ENCODE results near the gene ADGRB2. TPM values are rescaled to one million over a fixed set of nuclear protein-coding genes. Genes with fewer than 3 reads are reported as not detected.
A peak's percentile ranks its signal among the peaks of the same experiment; 100 is the strongest.
"Not testable (repeated sequence)": the region's sequence is repeated elsewhere in the genome, so short reads cannot be mapped to it uniquely, and the experiment has no call there.

The ADGRB2 gene
- total RNA-seq, 2 donors from 2014 or later: 0.24 to 4.5 TPM

DNA sequence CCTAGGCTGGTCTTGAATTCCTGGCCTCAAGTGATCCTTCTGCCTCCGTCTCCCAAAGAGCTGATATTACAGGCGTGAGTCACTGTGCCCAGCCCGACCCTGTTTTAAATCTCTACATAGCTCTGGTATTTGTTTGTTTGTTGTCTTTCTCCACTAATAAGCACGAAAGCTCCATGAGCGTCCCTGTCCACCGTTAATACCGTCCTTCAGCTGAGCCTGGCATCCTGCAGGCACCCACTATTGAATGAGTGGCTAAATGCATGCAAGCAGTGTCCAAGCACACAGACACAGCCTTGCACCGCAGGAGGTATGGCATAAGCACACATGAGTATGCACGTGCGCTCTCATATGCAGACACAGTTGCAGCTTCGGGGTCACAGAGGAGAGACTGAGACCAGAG lies 55.8 kb downstream of the ADGRB2 start:
- peaks cover 18% of the 10 kb centered on the region for H3K4me1 Mint-ChIP-seq
- ATAC-seq (replicated peaks): no peak
- H3K4me3 Mint-ChIP-seq: no peak overlapping the region
- no peaks in the 10 kb centered on the region for H3K9me3 Mint-ChIP-seq
- H3K27me3 Mint-ChIP-seq: peaks cover 19% of the 10 kb centered on the region
- H3K27ac Mint-ChIP-seq: no peak overlapping the region
- H3K36me3 Mint-ChIP-seq (ENCODE audit: low read depth): no peaks in the 10 kb centered on the region

DNA sequence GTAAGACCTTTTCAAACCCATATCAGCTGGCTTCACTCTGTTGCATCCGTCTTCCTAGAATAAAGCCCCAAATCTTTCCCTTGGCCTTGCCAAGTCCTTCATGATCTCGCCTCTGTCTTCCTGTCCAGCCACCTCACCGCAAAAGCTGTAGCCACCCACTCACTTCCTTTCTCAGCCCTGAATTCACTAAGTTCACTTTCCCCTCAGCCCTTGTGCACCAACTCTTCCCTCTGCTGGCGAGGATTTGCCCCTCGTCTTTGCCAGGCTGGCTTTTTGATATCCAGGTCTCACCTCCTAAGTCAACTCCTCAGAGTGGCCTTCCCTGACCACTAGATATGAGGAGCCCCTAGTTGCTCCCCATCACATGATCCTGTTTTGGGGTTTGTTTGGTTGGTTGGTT lies 56.4 kb downstream of the ADGRB2 start:
- no peak overlapping the region for H3K4me3 Mint-ChIP-seq
- H3K36me3 Mint-ChIP-seq (ENCODE audit: low read depth): no peaks in the 10 kb centered on the region
- H3K27me3 Mint-ChIP-seq: peaks cover 14% of the 10 kb centered on the region
- peak; percentile 38 for ATAC-seq (replicated peaks)
- H3K9me3 Mint-ChIP-seq: no peaks in the 10 kb centered on the region
- peaks cover 18% of the 10 kb centered on the region for H3K4me1 Mint-ChIP-seq
- H3K27ac Mint-ChIP-seq: no peak overlapping the region

DNA sequence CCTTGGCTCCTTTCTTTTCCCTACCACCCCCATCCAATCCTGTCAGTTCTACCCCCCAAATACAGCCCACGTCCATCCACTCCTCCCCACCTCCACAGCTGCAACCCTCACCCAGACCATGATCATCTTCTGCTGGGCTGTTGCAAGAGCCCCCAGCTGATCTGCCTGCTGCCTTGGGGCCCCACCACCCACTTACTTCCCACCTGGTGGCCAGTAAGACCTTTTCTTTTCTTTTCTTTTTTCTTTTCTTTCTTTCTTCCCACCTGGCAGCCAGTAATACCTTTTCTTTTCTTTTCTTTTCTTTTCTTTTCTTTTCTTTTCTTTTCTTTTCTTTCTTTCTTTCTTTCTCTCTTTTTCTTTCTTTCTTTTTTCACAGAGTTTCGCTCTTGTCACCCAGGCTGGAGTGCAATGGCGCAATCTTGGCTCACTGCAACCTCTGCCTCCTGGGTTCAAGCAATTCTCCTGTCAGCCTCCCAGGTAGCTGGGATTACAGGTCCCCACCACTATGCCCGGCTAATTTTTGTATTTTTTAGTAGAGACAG lies 57.0 kb downstream of the ADGRB2 start:
- ATAC-seq (replicated peaks); H3K27ac Mint-ChIP-seq; H3K36me3 Mint-ChIP-seq (ENCODE audit: low read depth); H3K9me3 Mint-ChIP-seq; H3K4me3 Mint-ChIP-seq: not testable (repeated sequence)
- peaks cover 18% of the 10 kb centered on the region for H3K4me1 Mint-ChIP-seq
- peaks cover 11% of the 10 kb centered on the region for H3K27me3 Mint-ChIP-seq

DNA sequence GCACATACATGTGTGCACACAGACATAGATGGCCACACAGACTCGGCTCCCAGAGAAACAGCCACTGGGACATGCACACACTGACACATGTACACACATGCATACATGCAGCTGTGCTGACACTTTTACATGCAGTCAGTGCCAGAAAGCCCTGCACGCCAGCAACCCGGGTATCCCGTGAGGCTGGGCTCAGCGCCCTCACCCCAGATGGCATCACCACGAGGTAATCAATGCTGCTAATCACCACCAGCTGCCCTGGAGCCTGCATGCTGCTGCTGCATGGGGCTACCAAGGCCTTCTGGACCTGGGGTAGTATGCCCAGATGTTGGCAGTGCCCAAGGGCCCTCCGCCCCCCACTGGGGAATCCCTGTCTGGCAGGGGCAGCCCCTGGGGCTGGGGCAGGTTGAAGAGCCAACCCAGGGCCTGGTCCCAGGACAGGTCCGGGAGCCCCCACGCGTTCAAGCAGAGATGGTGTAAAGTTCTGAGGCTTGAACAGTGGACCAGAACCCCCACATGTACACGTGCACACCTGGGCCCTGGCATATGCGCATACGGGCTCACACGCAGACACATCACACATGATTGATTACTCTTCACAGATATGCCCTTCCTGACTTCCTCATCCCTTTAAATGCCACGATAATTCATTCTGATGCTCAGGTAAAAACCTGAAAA lies 57.6 kb downstream of the ADGRB2 start:
- no peak overlapping the region for H3K4me3 Mint-ChIP-seq
- H3K36me3 Mint-ChIP-seq (ENCODE audit: low read depth): no peaks in the 10 kb centered on the region
- H3K27me3 Mint-ChIP-seq: peaks cover 11% of the 10 kb centered on the region

DNA sequence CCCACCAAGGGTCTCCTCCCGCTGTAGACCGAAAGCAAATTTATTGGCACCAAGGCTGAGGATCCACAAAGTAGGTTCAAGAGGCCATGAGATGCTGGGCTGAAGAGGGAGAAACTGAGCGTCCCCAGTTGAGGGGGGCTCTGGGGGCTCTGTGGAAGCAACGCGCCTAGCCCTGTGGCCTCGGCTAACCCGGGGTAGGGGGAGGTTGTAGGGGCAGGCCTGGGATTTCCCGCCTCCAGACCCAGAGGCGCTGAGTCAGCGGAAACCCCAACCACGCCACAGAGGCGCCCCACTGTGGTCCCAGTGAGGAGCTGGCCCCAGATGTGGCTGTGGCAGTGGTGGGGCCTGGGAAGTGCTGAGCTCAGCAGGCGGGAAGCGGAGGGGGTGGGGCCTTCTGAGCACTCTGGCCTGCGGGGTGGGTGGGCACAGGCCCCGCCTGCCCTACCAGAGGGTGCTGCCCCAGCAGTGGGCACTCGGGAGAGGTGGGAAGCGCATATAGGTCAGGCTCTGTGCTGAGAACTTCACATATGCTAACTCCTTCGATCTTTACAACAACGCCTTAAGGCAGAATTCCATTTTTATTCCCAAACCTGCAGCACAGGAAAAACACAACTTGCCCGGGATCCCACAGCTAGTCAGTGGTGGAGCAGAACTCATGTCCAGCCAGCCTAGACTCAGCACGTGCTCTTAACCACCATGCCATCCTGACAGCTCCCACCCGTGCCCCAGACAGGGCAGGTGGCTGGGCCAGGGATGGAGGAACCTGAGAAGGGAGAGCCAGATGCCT lies 58.9 kb downstream of the ADGRB2 start:
- Mint-ChIP-seq H3K4me3 (peak overlapping the region; percentile 69), H3K27ac (peak overlapping the region; percentile 80)

More for the DNA sequence above, 57.6 kb downstream of the ADGRB2 start:
- Mint-ChIP-seq H3K27ac (no peak overlapping the region), H3K9me3 (no peaks in the 10 kb centered on the region), H3K4me1 (peaks cover 18% of the 10 kb centered on the region)
- no peak for ATAC-seq (replicated peaks)

DNA sequence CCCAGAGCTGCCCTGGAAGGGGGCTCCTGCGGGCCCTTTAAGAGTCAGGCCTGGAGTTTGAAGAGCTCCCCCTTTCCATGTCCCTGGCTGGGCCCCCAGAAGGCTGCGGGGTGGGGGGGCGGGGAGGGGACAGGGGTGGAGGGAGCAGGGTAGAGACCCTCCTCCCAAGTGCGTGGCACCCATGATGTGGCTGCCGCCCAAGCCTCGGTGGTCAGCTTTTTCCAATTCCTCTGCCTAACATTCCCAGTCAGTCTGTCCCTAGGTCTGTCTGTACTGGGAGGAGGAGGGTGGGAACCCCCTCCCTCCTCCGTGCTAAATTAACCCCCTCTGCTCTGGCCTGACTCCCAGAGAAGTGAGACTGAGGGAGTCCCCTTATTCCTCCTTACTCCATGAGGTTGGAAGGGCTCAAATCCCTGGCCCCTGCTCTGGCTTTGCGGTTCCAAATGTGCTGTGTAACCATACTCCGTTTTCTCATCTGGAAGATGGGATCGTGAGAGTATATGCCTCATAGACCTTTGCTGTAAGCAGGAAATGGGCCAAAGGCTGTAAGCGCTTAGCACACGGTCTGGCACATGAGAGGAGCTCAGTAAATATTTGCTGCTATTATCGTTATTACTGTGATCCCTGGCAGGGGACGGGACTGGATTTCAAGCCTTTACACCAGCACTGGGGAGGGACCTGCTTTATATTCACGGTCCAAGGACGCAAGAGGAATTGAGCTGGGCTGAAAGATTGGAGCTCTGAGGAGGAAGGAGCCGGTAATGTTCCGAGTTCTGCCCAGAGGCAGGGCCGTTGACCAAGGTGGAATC lies 59.7 kb downstream of the ADGRB2 start:
- Mint-ChIP-seq H3K4me1 (peaks cover 23% of the 10 kb centered on the region), H3K4me3 (peak overlapping the region; percentile 69), H3K36me3 (ENCODE audit: low read depth) (no peaks in the 10 kb centered on the region), H3K27ac (peak overlapping the region; percentile 80), H3K9me3 (no peaks in the 10 kb centered on the region), H3K27me3 (peaks cover 11% of the 10 kb centered on the region)
- ATAC-seq (replicated peaks): no peak

More for the DNA sequence above, 58.9 kb downstream of the ADGRB2 start:
- H3K36me3 Mint-ChIP-seq (ENCODE audit: low read depth): no peaks in the 10 kb centered on the region
- no peaks in the 10 kb centered on the region for H3K9me3 Mint-ChIP-seq
- ATAC-seq (replicated peaks): peak; percentile 87
- H3K4me1 Mint-ChIP-seq: peaks cover 23% of the 10 kb centered on the region
- H3K27me3 Mint-ChIP-seq: peaks cover 11% of the 10 kb centered on the region

DNA sequence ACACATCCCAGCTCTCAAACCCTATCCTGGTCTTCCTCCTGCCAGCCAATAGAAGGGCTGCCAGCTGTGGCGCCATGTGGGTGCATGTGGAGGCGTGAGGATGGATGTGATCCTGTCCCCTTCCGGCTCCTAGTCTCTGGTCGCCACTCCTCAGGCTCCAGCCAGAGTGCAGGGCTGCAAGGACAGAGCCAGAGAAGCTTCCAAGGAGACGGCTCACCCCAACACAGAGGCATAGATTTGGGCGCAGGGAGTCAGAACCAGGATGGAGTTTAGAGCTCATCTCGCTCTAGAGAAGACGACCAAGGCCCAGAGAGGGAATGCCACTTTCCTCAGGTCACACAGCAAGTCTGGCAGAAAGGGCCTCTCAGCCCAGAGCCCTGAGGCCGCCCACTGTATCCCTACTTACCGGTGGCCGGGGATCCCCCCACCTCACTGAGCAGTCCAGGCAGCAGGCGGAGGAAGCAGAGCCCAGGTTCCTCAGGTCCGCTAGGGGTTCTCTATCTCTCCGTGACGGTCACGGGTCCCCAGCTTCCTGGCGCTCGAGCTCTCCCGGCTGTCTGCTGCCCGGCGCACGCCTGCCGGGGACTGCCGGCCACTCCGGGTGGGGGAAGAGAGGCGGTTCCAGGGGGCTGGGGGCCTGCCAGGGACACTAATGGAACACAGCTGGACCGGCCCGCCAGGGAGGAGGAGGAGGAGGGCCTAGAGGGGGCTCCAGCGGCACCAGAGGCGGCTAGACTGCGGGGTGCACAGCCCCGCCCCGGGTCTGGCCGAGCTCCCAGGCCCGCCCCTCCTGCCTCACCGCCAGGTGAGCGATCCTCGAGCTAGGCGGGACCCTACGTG lies 60.5 kb downstream of the ADGRB2 start, which contains the start of gene COL16A1:
Gene COL16A1, minus strand, starts transcription at position 587 of the 840 bp plus-strand sequence. CDS start 1,824 bp downstream, outside the sequence.
- peaks cover 6% of the 10 kb centered on the region for H3K27me3 Mint-ChIP-seq
- H3K4me1 Mint-ChIP-seq: peaks cover 29% of the 10 kb centered on the region
- no peak for ATAC-seq (replicated peaks)
- no peaks in the 10 kb centered on the region for H3K36me3 Mint-ChIP-seq (ENCODE audit: low read depth)
- H3K4me3 Mint-ChIP-seq: peak within 1 kb of the TSS; percentile 69
- no peaks in the 10 kb centered on the region for H3K9me3 Mint-ChIP-seq
- H3K27ac Mint-ChIP-seq: peak within 1 kb of the TSS; percentile 80

DNA sequence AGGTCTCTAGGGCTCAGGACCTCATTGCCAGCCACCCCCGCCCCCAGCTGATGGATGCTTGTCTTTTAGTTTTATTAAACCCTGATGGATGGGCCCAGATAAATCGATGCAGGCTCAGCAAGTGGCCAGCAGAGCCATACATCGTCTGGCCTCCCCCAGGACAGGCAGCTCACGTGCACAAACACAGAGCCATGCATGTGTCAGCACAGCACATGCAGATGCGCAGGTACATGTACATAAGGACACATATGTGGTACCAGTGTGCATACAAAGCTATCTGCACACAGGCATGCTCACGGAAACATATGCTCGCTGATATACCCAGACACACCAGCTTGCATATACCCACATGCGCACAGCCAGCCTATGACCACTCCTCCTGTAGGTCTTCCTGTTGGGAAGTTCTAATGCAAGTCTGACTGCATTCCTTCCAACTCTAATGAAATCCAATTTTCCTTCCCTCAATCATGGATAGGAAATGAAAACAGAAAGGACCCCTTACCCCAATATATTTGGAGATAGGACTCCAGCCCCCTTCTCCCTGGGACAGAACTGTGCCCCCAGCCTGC lies 61.2 kb downstream of the ADGRB2 start:
- Mint-ChIP-seq H3K4me3 (no peak overlapping the region), H3K4me1 (peaks cover 29% of the 10 kb centered on the region), H3K36me3 (ENCODE audit: low read depth) (no peaks in the 10 kb centered on the region), H3K9me3 (no peaks in the 10 kb centered on the region), H3K27me3 (peaks cover 6% of the 10 kb centered on the region), H3K27ac (no peak overlapping the region)
- ATAC-seq (replicated peaks): no peak

DNA sequence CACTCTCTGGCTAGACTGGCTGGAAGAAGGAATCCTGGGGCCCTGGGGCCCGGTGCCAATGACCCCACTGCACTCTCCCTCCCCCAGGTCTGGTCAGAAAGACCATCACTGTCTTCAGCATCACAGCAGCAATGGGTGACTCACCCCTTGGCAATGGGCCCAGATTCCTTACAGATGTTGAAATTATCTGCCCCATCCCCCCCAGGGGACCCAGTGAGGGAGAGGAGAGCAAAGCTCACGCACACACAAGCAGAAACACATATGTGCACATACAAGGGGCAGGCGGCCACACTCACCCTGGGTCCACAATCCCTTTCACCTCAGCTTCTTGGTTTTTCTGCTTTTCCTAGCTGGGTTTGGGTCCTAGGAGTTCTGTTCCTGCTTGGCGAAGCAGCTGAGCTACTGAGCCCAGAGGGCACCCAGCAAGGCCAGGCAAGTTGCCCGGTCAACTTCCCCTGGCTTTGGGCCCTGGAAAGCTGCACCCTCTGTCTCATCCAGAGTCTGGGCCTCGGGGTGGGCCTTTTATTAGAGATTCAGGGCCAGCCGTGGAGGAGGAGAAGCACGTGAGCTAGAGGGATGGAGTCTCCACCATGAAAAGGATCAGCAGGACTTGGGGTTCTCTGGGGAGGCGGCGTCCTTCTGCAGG lies 62.9 kb downstream of the ADGRB2 start:
- no peaks in the 10 kb centered on the region for H3K36me3 Mint-ChIP-seq (ENCODE audit: low read depth)
- no peak overlapping the region for H3K4me3 Mint-ChIP-seq
- H3K27ac Mint-ChIP-seq: peak overlapping the region; percentile 38
- ATAC-seq (replicated peaks): no peak
- H3K4me1 Mint-ChIP-seq: peaks cover 24% of the 10 kb centered on the region
- H3K27me3 Mint-ChIP-seq: peaks cover 6% of the 10 kb centered on the region
- H3K9me3 Mint-ChIP-seq: no peaks in the 10 kb centered on the region

DNA sequence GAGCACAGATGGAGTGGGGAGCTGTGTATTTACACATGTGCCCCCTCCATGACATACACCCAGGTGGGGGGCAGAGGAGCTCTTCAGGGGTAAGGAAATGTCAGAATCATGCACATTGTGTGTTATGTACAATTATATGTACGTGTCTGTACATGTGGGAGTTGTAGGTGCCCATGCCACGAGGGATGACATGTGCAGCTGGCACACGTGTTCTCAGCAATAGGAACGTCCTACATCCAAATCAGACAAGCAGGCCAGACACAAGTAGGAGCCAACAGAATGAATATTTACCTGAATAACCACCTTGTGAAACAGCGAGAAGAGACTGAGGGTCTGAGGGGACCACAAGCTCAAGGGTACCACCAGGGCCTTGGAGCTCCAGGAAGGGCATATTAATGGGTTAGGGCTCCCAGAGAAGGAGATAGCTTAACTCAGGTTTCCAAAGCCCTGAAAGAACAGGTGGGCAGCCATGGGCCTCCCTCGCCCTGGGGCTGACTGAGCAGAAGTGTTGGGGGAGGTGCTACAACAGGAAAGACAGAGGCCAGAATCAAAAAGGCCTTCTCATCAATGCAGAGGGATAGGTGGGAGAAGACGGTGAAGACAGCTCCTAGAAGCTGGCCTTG lies 63.6 kb downstream of the ADGRB2 start:
- Mint-ChIP-seq H3K9me3 (no peaks in the 10 kb centered on the region), H3K4me1 (peaks cover 22% of the 10 kb centered on the region), H3K27ac (peak overlapping the region; percentile 38), H3K4me3 (no peak overlapping the region), H3K36me3 (ENCODE audit: low read depth) (no peaks in the 10 kb centered on the region), H3K27me3 (peaks cover 6% of the 10 kb centered on the region)
- no peak for ATAC-seq (replicated peaks)

DNA sequence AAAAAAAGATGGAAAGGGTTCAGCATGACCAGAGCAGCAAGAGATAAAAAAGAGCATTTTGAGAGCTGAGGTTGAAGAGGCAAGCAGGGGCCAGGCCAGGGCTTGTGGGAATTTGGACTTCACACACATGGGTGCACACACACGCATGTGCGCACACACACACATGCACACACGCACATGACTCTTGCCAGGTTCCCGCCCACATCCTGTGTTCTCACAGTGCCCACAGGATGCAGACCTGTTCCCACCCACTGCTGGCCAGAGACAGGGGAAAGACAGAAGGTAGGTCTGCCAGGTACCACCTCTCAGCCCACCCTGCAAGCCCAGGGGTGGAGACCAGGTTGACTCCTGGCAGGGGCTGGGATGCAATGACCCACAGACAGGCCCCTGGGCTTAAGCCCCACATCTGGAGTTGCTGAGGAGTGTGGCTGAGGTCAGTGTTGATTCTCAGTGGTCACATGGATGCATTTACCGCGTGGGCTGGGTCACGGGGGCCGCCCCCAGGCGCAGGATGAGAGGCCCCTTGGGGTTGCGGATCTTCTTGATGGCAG lies 64.7 kb downstream of the ADGRB2 start:
- no peak overlapping the region for H3K27ac Mint-ChIP-seq
- H3K27me3 Mint-ChIP-seq: peaks cover under 1% of the 10 kb centered on the region
- H3K4me3 Mint-ChIP-seq: no peak overlapping the region
- H3K9me3 Mint-ChIP-seq: no peaks in the 10 kb centered on the region
- peaks cover 12% of the 10 kb centered on the region for H3K4me1 Mint-ChIP-seq
- H3K36me3 Mint-ChIP-seq (ENCODE audit: low read depth): no peaks in the 10 kb centered on the region
- ATAC-seq (replicated peaks): no peak

DNA sequence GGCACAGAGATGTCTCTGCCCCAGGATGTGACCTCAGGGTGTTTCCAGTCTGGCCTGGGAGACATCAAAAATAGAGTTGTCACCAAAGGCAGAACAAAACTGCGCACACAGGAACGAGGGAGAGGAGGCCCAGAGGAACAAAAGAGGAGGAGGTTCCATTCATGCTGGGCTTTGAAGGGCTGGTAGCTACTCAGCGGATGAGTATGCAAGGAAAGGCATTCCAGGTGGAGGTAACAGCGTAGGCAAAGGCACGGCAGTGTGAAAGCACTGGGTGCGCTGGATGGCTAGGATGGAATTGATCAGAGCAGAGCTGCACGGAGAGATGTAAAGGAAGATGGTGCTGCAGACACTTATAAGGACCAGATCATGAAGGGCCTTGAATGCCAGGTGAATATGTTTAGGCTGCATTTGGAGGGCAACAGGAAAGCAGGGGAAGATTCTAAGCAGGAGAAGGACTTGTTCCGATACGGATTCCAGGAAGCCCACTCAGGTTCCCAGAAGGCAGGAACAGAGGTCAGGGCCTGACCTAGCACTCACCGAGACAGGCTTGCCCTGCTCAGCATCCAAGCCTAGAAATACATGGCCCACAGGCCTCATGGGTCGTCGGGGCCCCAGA lies 66.7 kb downstream of the ADGRB2 start:
- no peak for ATAC-seq (replicated peaks)
- Mint-ChIP-seq H3K4me3 (no peak overlapping the region), H3K27me3 (no peaks in the 10 kb centered on the region), H3K27ac (no peak overlapping the region), H3K4me1 (peaks cover 12% of the 10 kb centered on the region), H3K36me3 (ENCODE audit: low read depth) (no peaks in the 10 kb centered on the region), H3K9me3 (no peaks in the 10 kb centered on the region)
